GM18517 (cell line): Measurements from ENCODE around the gene CYP2R1.
"Not testable (repeated sequence)": the region's sequence is repeated elsewhere in the genome, so short reads cannot be mapped to it uniquely, and the experiment has no call there.

Experiments used
- ATAC-seq: cut with Tn5 transposase; IDR thresholded peaks from one replicate; pipeline ENCODE4 v1.9.1; 2021; ENCODE audit warnings: mild to moderate bottlenecking, moderate library complexity; ENCODE audit not compliant: unreplicated experiment

The CYP2R1 gene

DNA sequence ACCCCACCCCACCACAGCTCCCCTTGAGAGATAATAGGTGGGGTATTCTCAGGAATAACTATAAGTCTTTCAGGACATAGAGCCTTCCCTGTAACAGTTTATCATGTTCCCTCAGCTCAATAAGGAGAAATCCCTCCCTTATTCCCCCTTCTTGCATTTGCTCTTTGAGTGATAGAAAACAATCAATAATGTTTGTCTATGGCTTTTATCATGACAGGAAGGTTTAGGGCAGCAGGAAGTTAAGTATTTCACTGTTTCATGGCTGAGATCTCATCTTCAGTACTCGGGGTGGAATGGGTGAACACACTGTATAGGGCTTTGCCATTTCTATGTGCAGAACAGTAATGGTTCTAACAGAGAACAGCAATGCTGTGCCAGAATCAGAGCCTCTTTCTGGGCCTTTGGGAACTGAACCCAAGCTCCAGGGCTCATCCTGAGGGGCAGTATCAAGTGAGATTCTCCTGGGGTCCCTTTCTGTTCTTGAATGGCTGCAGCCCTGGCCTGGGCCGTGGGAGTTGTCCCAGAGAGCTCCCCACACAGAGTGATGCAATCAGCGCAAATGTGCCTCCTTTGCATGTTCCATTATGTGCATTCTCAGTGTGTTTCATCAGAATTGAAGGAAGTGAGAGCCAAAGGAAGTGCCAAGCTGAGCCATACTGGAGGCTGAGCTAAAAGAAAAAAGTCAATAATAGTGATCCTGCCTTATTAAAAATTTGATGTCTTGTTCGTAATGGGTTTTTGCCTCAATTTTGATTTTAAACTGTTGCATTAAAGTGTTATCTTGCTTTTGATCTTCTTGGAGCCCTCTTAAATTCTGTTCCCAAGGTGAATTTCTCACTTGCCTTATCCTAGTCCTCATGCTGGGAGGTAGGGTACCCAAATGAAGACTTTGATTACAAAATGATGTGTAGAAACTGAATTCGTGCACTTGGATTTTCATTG lies 2.9 kb upstream of the CYP2R1 start:
- ATAC-seq, result no peak

DNA sequence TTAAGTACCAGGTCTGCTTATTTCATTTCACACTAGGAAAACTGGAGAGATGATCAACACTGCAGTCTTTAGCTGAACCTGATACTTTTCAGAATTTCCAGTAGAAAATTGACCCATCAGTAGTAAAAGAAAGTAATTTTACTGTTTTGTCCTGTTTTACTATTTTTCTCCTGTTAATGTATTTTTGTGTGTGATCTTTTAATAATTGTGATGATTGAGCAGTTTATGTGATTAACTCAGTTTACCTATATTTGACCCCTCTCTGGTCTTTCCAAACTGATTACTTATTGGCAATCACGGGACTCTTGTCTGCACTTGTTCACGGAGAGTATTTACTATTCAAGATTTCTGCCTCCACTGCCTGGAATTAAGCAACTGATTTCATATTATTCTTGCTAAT lies 546 bp upstream of the CYP2R1 start:
- ATAC-seq, result no peak

- ATAC-seq, result peak; percentile 61
Observed at GRCh38 chr11:14891143-14892035, 642 bp downstream of the CYP2R1 start.

GRCh38 chr11:14886513-14886912 lies 5.5 kb downstream of the CYP2R1 start:
- no peak for ATAC-seq

- no peak for ATAC-seq
Observed at GRCh38 chr11:14884667-14885273, 7.3 kb downstream of the CYP2R1 start.

DNA sequence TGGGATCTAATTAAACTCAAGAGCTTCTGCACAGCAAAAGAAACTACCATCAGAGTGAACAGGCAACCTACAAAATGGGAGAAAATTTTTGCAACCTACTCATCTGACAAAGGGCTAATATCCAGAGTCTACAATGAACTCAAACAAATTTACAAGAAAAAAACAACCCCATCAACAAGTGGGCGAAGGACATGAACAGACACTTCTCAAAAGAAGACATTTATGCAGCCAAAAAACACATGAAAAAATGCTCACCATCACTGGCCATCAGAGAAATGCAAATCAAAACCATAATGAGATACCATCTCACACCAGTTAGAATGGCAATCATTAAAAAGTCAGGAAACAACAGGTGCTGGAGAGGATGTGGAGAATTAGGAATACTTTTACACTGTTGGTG lies 8.3 kb downstream of the CYP2R1 start:
- ATAC-seq, result not testable (repeated sequence)

DNA sequence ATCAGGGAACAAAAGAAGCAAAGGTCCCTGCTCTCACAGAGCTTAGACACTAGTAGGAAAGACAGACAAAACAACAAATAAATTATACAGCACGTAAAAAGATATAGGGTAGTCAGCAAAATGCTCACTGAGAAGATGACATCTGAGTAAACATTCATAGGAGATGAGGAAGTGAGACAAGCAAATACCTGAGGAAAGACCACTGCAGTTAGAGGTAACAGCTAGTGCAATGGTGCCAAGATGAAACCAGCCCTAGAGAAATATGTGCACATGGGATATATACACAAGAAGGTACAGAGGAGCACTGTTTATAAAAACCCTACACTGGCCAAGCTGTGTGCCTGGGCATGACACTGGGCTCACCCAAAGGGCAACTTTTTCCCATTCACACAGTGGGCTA lies 9.8 kb downstream of the CYP2R1 start:
- no peak for ATAC-seq

DNA sequence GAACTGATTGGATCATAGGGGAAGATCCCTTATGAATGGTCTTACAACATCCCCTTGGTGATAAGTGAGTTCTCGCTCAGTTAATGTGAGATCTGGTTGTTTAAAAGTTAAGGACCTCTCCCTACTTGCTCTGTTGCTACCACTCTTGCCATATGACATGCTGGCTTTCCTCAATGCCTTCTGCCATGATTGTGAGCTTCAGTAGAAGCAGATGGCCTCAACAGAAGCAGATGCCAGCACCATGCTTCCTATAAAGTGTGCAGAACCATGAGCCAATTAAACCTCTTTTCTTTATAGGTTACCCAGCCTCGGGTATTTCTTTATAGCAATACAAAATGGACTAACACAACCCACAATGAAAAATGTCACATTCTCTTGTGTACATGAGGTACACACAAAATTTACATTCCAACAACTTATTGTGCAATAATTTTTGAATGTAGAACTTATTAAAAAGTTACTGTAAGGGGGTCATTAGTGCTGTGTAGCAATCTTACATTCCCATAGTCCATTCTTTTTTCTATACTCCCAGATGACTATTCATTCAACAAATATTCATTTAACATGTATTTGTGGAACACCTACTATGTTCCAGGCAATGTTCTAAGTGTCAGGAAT lies 10.3 kb downstream of the CYP2R1 start:
- ATAC-seq, result no peak

DNA sequence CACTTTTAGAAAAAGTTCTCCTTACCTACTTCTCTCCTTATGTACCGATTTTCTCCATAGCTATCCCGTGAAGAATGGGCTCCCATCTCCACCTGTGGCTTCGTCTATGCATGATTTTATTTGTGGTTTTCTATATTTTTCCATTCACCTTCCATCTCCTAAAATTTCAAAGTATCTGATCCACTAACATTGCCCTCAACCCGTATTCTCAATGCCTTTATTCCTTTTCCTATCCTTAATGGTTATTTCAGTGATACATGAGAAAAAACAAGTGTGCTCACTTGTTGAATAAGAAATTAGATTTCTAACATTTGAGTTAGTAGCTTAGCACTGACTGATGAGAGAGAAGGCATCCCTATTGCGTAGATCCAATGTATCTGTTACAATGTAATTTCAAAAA lies 16.9 kb downstream of the CYP2R1 start:
- no peak for ATAC-seq

GRCh38 chr11:14873632-14874031 lies 18.4 kb downstream of the CYP2R1 start:
- ATAC-seq, result no peak

DNA sequence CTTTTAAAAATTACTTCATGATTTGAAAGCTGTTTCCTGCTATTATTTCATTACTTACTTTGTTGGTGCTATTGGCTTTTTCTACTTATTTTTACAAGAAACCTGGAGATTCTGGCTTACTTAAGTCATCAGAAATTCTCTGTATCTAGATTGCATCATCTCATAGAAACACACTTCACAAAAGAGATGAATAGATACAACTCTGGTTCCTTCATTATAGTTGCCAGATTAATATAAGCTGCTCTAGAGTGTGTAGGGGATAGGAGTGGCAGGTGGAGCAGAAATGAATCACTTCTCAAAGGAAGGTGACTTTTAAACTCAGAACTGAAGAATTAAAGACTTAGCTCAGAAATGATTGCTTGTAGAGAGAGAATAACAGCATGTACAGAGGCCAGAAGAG lies 20.0 kb downstream of the CYP2R1 start:
- ATAC-seq, result no peak

DNA sequence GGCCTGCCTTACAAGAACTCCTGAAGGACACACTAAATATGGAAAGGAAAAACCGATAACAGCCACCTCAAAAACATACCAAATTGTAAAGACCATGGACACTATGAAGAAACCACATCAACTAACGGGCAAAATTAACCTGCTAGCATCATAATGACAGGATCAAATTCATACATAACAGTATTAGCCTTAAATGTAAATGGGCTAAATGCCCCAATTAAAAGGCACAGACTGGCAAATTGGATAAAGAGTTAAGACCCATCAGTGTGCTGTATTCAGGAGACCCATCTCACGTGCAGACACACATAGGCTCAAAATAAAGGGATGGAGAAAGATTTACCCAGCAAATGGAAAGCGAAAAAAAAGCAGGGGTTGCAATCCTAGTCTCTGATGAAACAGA lies 28.3 kb downstream of the CYP2R1 start:
- not testable (repeated sequence) for ATAC-seq

DNA sequence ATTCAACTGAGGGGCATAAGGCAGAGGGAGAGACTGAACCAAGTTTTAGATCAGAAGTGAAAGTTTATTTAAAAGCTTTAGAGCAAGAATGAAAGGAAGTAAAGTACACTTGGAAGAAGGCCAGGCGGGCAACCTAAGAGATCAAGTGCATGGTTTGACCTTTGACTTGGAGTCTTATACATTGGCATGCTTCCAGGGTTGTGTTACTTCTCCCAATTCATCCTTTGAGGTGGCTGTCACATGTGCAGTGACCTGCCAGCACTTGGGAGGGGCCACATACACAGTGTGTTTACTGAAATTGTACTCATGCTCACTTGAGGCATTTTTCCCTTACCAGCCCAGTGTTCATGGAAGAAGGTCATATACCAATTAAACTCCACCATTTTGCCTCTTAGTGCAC lies 30.4 kb downstream of the CYP2R1 start:
- ATAC-seq, result no peak

- no peak for ATAC-seq
Observed at GRCh38 chr11:14860511-14860910, 31.5 kb downstream of the CYP2R1 start.

DNA sequence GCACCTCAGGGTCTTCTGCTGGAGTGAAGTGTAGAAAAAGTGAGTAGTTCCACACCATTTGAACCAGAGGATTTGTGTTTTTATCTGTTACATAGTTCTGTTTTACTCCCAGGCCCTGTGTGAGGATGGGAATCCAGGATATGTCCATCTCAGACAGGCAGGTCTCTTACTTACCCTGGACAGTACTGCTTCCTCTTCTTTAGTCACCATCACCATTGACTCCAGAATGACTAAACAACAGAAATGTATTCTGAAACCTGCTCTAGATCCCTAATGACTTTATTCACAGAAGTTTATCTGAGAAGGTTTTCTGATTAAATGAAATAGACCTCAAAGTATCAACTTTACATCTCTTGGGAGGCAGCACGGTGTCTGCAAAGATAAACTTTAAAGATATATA lies 33.6 kb downstream of the CYP2R1 start:
- no peak for ATAC-seq

GRCh38 chr11:14857621-14858020 lies 34.4 kb downstream of the CYP2R1 start:
- no peak for ATAC-seq

DNA sequence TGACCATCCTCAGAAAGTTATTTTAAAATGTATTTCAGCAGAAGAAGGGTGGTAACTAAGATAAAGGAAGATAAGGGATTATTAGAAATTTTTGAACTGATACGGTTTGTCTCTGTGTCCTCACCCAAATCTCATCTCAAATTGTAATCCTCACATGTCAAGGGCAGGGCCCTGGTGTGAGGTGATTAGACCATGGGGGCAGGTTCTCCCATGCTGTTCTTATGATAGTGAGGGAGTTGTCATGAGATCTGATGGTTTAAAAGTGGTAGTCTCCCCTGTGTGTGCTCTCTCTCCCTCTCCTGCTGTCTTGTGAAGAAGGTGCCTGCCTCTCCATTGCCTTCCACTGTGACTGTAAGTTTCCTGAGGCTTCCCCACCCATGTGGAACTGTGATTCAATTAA lies 36.1 kb downstream of the CYP2R1 start:
- no peak for ATAC-seq

GRCh38 chr11:14854057-14854456 lies 38.0 kb downstream of the CYP2R1 start:
- ATAC-seq, result no peak

- ATAC-seq, result no peak
Observed at GRCh38 chr11:14852571-14853177, 39.4 kb downstream of the CYP2R1 start.

DNA sequence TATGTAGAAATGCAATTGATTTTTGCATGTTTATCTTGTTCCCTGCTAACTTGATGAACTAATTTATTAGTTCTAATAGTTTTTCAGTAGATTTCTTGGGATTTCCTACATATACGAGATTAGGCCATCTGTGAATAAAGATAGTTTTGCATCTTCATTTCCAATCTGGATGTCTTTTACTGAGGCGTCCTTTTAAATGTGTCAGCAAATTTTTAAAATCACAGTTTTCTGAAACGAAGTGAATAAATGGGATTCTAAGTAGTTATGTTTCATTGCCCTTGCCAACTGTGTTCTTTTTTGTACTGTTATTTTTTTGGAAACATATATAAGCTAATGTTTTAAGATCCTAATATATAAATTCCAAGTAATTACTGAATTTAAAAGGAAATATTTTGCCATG lies 50.0 kb downstream of the CYP2R1 start:
- no peak for ATAC-seq
